Thyroid gland (tissue), 4 donors: ENCODE data around the gene VCP.
A peak's percentile ranks its signal among the peaks of the same experiment; 100 is the strongest.

Source experiments
- POLR2A ChIP-seq, 2 donors: fragments of 450-650 bp; IDR thresholded peaks; one replicate each; pipeline ENCODE4 v1.6.1; 2017; ENCODE audit warnings: antibody characterized with exemption in 2 of 2, mild to moderate bottlenecking in 2 of 2, moderate library complexity in 1 of 2
- TF ChIP-seq, protein P1 (sequence below), 6 experiments: fragments of 200-600 bp in 3 of 6; fragments of 450-650 bp in 3 of 6; sonication (generic) in 3 of 6; IDR thresholded peaks; one replicate each; pipeline ENCODE4 v1.5.1; 2016 to 2019; ENCODE audit warnings: antibody characterized with exemption in 6 of 6, mild to moderate bottlenecking in 2 of 6, inconsistent platforms in 1 of 6, moderate library complexity in 1 of 6

DNA sequence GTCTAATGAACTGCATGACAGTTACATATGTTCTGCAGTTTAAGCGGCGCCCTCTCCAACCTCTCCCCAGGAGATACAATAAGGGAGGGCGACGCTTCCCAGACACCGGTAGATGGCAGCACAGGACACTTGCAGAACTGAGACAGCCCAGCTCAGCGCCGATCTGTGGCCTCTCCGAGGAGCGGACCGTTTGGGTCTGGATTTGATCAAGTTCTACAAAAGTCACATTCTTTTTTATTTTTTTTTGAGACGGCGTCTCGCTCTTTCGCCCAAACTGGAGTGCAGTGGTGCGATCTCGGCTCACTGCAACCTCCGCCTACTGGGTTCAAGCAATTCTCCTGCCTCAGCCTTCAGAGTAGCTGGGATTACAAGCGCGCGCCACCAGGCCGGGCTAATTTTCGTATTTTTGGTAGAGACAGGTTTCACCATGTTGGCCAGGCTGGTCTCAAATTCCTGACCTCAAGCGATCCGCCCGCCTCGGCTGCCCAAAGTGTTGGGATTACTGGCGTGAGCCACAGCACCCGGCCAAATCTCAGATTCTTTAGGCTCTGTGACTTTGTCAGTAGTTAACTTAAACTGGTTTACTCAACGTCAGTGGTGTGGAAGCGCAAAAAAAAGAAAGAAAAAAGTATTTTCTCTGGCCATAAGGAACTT, 44.6 kb upstream of the VCP start:
- TF ChIP-seq, protein P1, sequence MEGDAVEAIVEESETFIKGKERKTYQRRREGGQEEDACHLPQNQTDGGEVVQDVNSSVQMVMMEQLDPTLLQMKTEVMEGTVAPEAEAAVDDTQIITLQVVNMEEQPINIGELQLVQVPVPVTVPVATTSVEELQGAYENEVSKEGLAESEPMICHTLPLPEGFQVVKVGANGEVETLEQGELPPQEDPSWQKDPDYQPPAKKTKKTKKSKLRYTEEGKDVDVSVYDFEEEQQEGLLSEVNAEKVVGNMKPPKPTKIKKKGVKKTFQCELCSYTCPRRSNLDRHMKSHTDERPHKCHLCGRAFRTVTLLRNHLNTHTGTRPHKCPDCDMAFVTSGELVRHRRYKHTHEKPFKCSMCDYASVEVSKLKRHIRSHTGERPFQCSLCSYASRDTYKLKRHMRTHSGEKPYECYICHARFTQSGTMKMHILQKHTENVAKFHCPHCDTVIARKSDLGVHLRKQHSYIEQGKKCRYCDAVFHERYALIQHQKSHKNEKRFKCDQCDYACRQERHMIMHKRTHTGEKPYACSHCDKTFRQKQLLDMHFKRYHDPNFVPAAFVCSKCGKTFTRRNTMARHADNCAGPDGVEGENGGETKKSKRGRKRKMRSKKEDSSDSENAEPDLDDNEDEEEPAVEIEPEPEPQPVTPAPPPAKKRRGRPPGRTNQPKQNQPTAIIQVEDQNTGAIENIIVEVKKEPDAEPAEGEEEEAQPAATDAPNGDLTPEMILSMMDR (IDR thresholded peaks at IDR 0.05): peak; percentile 82 to 98 (median 93)
- no peak for TF ChIP-seq POLR2A (IDR thresholded peaks at IDR 0.05)
